Measurements from ENCODE around the gene PKIB. TPM values are rescaled to one million over a fixed set of nuclear protein-coding genes. Genes with fewer than 3 reads are reported as not detected.

The PKIB gene
- total and polyA plus RNA-seq, 2 donors (not counting 3 experiments of a cell fraction or from before 2014, with no cell fraction given), result not detected

DNA sequence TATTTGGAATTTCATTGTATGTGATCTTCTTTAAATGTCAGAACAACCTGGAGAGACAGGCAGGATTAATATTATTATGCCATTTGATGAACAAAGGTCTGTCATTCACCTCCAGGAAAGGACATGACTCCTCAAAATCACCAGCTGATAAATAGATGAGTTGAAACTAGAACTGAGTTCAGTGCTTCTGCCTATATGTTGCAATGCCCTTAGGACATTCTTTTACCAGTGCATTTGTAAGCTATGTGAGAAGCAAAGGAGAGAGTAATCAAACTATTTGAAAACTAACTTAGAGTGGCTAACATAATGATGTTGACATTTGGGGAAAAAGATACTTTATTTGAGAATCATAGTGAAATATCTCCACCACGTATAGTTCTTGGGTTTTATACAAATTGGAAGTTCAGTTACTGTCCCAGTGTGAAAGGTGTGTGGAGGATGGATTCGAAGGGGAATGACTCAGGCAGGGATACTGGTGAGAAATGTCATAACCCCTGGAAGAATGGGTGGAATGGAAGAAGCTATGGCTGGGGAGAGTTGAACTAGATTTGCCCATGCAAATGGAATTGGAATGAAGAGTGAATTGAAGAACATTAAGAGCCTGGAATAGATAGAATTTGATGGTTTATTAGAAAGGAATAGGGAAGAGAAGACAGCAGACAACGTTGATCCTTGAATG, 21.5 kb downstream of the PKIB start:
- dilution Hi-C loops (cut with MboI; ENCODE audit: extremely low pct_ligation_motif_present, low sequenced_read_pairs), result no loop called here
- no peak for TF ChIP-seq MYC (IDR thresholded peaks at IDR 0.05; ENCODE audit: low read depth, low read length)
- TF ChIP-seq, protein P1, sequence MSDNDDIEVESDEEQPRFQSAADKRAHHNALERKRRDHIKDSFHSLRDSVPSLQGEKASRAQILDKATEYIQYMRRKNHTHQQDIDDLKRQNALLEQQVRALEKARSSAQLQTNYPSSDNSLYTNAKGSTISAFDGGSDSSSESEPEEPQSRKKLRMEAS (IDR thresholded peaks at IDR 0.05; ENCODE audit: insufficient read depth, insufficient read length), result no peak
- TF ChIP-seq POLR2A (IDR thresholded peaks at IDR 0.05; ENCODE audit: low read depth, low read length), result no peak
- TF ChIP-seq GATA2 (IDR thresholded peaks at IDR 0.05; ENCODE audit: insufficient read depth, insufficient read length, low read depth, low read length), result no peak
- no peak for TF ChIP-seq FOS (IDR thresholded peaks at IDR 0.05; ENCODE audit: borderline replicate concordance, insufficient read depth, low read length)
- no peak for TF ChIP-seq EZH2 (IDR thresholded peaks at IDR 0.05; ENCODE audit: borderline replicate concordance, low read depth, low read length, severe bottlenecking)
- TF ChIP-seq JUN (IDR thresholded peaks at IDR 0.05; ENCODE audit: borderline replicate concordance, insufficient read depth, insufficient read length, low read depth), result no peak
- no peak for TF ChIP-seq POLR2AphosphoS5 (IDR thresholded peaks at IDR 0.05; ENCODE audit: insufficient read depth, low read depth, low read length)
- TF ChIP-seq, protein P2, sequence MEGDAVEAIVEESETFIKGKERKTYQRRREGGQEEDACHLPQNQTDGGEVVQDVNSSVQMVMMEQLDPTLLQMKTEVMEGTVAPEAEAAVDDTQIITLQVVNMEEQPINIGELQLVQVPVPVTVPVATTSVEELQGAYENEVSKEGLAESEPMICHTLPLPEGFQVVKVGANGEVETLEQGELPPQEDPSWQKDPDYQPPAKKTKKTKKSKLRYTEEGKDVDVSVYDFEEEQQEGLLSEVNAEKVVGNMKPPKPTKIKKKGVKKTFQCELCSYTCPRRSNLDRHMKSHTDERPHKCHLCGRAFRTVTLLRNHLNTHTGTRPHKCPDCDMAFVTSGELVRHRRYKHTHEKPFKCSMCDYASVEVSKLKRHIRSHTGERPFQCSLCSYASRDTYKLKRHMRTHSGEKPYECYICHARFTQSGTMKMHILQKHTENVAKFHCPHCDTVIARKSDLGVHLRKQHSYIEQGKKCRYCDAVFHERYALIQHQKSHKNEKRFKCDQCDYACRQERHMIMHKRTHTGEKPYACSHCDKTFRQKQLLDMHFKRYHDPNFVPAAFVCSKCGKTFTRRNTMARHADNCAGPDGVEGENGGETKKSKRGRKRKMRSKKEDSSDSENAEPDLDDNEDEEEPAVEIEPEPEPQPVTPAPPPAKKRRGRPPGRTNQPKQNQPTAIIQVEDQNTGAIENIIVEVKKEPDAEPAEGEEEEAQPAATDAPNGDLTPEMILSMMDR (IDR thresholded peaks at IDR 0.05; ENCODE audit: extremely low read depth in 1 of 2, insufficient read depth in 1 of 2, low read depth in 1 of 2, low read length in 2 of 2), result no peak

More for the DNA sequence above, 21.5 kb downstream of the PKIB start:
- H3K4me1 ChIP-seq (ENCODE audit: control insufficient read depth, extremely low read depth, insufficient read depth, low read length), result no peaks in the 10 kb centered on the region
- H4K20me1 ChIP-seq (replicated peaks; ENCODE audit: control insufficient read depth, extremely low read depth, insufficient read depth, low read length), result no peaks in the 10 kb centered on the region
- no TSS peak for BruUV-seq (replicated peaks)
- H3K36me3 ChIP-seq (ENCODE audit: control insufficient read depth in 2 of 2, extremely low read depth in 1 of 2, insufficient read depth in 2 of 2, low read length in 2 of 2), result no peaks in the 10 kb centered on the region
- no peak for FAIRE-seq
- no peak for DNase-seq (ENCODE audit: low read depth, low spot score)
- H3K79me2 ChIP-seq (ENCODE audit: control insufficient read depth, insufficient read depth, low read length), result no peaks in the 10 kb centered on the region
- no peak overlapping the region for H3K9ac ChIP-seq (replicated peaks; ENCODE audit: extremely low read depth, insufficient read depth, low read length)
- ChIA-PET CTCF (interaction anchor here (1.3 kb wide), 1 partner anchor 9 kb away, joined by 3 read pairs; no protein-coding TSS in a partner anchor), POLR2A (interaction anchor here (0.6 kb wide), 1 partner anchor 199 kb away, joined by 6 read pairs; no protein-coding TSS in a partner anchor)
- H3K27ac ChIP-seq (ENCODE audit: insufficient read depth, low read depth, low read length), result no peak overlapping the region
- no peaks in the 10 kb centered on the region for H3K27me3 ChIP-seq (ENCODE audit: control insufficient read depth in 2 of 2, insufficient read depth in 2 of 2, low read length in 2 of 2)
- H3K4me2 ChIP-seq (ENCODE audit: insufficient read depth, low read length), result no peak overlapping the region
- H3K9me1 ChIP-seq (replicated peaks; ENCODE audit: control insufficient read depth, extremely low read depth, insufficient read depth, low read length), result no peaks in the 10 kb centered on the region
- no peak overlapping the region for H3K4me3 ChIP-seq (replicated peaks in 1 of 3; ENCODE audit: insufficient read depth in 1 of 3, low read depth in 1 of 3, low read length in 3 of 3)
- H3K9me3 ChIP-seq (replicated peaks; ENCODE audit: control insufficient read depth, insufficient read depth, low read length), result no peaks in the 10 kb centered on the region
- intact Hi-C loops (cut with micrococcal nuclease), result no loop called here
- H2AFZ ChIP-seq (ENCODE audit: low read depth, low read length), result no peak overlapping the region

Measured in endothelial cell of umbilical vein (primary cell).